HCT116 (cell line): ENCODE results near the gene PLPP2.

ENCODE experiments used
- CTCF ChIP-seq, 3 experiments: fragments of 200-600 bp in 1 of 3; sonication (generic) in 1 of 3; IDR thresholded peaks in 2 of 3; conservative IDR thresholded peaks in 1 of 3; 2 replicates each; pipeline ENCODE4 v1.5.1; 2012 to 2017; ENCODE audit warnings: low read depth in 2 of 3, low read length in 2 of 3, antibody characterized with exemption in 1 of 3, borderline replicate concordance in 1 of 3, control low read depth in 1 of 3, mild to moderate bottlenecking in 1 of 3, mixed read lengths in 1 of 3, mixed run types in 1 of 3, moderate library complexity in 1 of 3; ENCODE audit not compliant: insufficient read depth in 1 of 3
- REST ChIP-seq: IDR thresholded peaks from 2 replicates; pipeline ENCODE4 v1.6.1; 2012; ENCODE audit warnings: low read depth
- ZFX ChIP-seq: fragments of 450-650 bp; IDR thresholded peaks from 2 replicates; pipeline ENCODE4 v1.6.1; 2017
- TF ChIP-seq, protein P1 (sequence below): IDR thresholded peaks from 2 replicates; pipeline ENCODE4 v1.6.1; 2012

DNA sequence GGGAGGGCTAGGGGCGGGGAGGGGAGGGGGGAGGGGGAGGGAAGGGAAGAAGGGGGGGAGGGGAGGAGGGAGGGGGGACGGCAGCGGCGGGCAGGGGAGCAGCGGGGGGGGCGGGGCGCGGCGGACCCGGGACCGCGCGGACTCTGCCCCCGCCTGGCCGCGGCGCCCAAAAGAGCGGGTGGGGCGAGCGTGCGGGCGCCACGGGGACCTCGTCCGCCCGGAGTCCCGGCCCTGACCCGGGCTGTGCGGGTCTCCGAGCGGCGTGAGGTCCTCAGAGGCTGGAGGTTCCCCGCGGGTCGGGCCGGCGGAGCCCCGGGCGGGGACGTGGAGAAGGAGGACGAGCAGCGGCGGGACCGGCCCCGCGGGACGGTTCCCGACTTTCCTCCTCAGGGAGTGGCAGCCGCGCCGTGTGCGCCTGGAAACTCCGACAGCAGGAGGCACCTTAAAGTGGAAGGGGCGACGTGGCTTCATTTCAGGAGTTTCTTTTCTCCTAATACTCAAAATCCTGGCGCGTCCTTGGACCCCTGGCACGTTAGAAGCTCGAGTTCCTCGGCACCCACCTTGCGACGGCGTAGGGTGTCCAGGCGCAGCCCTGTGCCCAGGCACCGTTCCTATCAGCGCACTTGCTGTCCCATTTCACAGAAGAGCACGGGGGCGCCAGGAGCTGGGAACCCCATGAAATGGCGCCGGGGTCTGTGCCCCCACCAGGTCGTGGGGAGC is 518 bp upstream of the PLPP2 start:
- TF ChIP-seq CTCF (IDR thresholded peaks at IDR 0.05 in 2 of 3, conservative IDR thresholded peaks at IDR 0.05 in 1 of 3; ENCODE audit: borderline replicate concordance in 1 of 3, insufficient read depth in 1 of 3, low read depth in 2 of 3, low read length in 2 of 3), result no peak
- TF ChIP-seq REST, result no peak
- no peak for TF ChIP-seq ZFX
- TF ChIP-seq, protein P1, sequence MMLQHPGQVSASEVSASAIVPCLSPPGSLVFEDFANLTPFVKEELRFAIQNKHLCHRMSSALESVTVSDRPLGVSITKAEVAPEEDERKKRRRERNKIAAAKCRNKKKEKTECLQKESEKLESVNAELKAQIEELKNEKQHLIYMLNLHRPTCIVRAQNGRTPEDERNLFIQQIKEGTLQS, result no peak
